Measurements from ENCODE around the gene TMEM109.
A peak's percentile ranks its signal among the peaks of the same experiment; 100 is the strongest.

The TMEM109 gene

DNA sequence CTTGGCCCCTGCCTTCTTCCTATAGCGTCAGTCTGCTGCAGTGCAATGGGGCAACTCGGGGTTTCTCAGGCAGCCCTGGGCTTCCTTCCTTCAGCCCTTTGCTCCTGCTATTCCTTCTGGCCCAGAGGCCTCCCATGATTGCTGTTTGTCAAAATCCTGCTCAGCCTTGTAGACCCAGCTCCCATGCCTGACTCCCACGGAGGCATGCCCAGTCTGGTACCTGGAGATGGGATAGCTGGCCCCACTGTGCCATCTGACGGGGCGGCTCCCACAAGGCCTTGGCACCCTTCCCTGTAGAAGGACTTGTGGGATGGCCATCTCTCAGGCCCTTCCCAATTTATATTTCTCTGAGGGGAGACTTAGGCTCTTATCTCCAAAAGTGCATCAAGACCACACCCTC is 56.9 kb downstream of the TMEM109 start:
- no peak overlapping the region for H3K4me2 ChIP-seq (ENCODE audit: insufficient read depth, low read length, poor library complexity, severe bottlenecking)
- H3K36me3 ChIP-seq (replicated peaks in 1 of 2; ENCODE audit: control insufficient read depth in 2 of 2, insufficient read depth in 2 of 2, low read length in 2 of 2) = no peaks in the 10 kb centered on the region
- DNase-seq (ENCODE audit: low spot score) = no peak
- no peak overlapping the region for H4K91ac ChIP-seq (ENCODE audit: low read depth, low read length, poor library complexity)
- H3K4me3 ChIP-seq (ENCODE audit: low read length in 2 of 2) = no peak overlapping the region
- WGBS, 2 donors (ENCODE audit: extremely low coverage in 2 of 2, insufficient read length in 2 of 2, insufficient replicate concordance in 1 of 2) = no CpG with 5 or more reads among the region's 5 CpGs
- peak overlapping the region; percentile 16 for H2BK5ac ChIP-seq (ENCODE audit: low read length)
- no peak overlapping the region for H3K18ac ChIP-seq (ENCODE audit: low read length)
- peaks cover 0 to 2% of the 10 kb centered on the region in 2 donors for H3K9me3 ChIP-seq (replicated peaks in 1 of 2; ENCODE audit: control insufficient read depth in 2 of 2, insufficient read depth in 1 of 2, low read depth in 1 of 2, low read length in 2 of 2)
- H2BK120ac ChIP-seq (ENCODE audit: low read depth, low read length) = peak overlapping the region; percentile 73
- H4K8ac ChIP-seq (ENCODE audit: low read depth, low read length) = no peak overlapping the region
- H2BK15ac ChIP-seq (ENCODE audit: low read length) = no peak overlapping the region
- no peak overlapping the region for H3K14ac ChIP-seq (ENCODE audit: low read length)
- H3K9ac ChIP-seq (ENCODE audit: low read depth, low read length, poor library complexity) = no peak overlapping the region
- no peaks in the 10 kb centered on the region for H3K79me1 ChIP-seq (ENCODE audit: low read depth, low read length)
- no peak overlapping the region for H3K4ac ChIP-seq (ENCODE audit: low read length)
- no peak overlapping the region for H2BK12ac ChIP-seq (ENCODE audit: low read length)
- no peak overlapping the region for H2AFZ ChIP-seq (ENCODE audit: low read length)
- H3K27ac ChIP-seq (replicated peaks; ENCODE audit: low read length) = no peak overlapping the region
- H3K23ac ChIP-seq (ENCODE audit: low read depth, low read length, poor library complexity) = no peak overlapping the region
- H3K4me1 ChIP-seq (ENCODE audit: control insufficient read depth in 2 of 2, insufficient read depth in 1 of 2, low read depth in 1 of 2, low read length in 2 of 2) = peaks cover 0 to 3% of the 10 kb centered on the region in 2 donors
- H2AK5ac ChIP-seq (ENCODE audit: low read depth, low read length) = peak overlapping the region; percentile 60
- H3K27me3 ChIP-seq (ENCODE audit: control insufficient read depth in 3 of 3, insufficient read depth in 3 of 3, low read depth in 1 of 3, low read length in 3 of 3) = peaks cover 0 to 48% (median 2%) of the 10 kb centered on the region in 3 experiments

DNA sequence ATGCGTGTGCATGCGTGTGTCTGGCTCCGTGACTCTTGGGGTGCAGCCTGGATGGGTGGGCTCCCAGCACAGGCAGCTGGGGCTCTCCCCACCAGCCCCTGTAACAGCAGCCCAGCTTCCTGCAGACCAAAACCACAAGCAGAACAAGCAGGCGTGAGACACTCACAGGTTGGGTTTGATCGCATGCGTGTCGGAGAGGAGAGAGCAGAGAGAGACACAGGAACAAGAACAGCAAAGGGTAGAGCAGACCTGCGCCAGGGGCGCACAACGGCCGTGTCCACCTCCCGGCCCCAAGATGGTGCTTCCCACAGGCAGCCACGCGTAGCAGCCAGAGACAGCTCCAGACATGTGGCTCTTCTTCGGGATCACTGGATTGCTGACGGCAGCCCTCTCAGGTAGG is 57.6 kb downstream of the TMEM109 start, which contains the start of gene CD6:
Gene CD6 (plus strand): TSS at position 161 of the 400 bp plus-strand sequence. CDS start 186 bp downstream, at position 347.
- Histone ChIP-seq H3K36me3 (replicated peaks in 1 of 2; ENCODE audit: control insufficient read depth in 2 of 2, insufficient read depth in 2 of 2, low read length in 2 of 2) (no peaks in the 10 kb centered on the region), H3K4ac (ENCODE audit: low read length) (no peak within 1 kb of the TSS), H2BK120ac (ENCODE audit: low read depth, low read length) (peak within 1 kb of the TSS; percentile 73), H2AFZ (ENCODE audit: low read length) (no peak within 1 kb of the TSS), H2AK5ac (ENCODE audit: low read depth, low read length) (peak within 1 kb of the TSS; percentile 60), H3K4me2 (ENCODE audit: insufficient read depth, low read length, poor library complexity, severe bottlenecking) (no peak within 1 kb of the TSS), H3K9me3 (replicated peaks in 1 of 2; ENCODE audit: control insufficient read depth in 2 of 2, insufficient read depth in 1 of 2, low read depth in 1 of 2, low read length in 2 of 2) (peaks cover 0 to 2% of the 10 kb centered on the region in 2 donors), H3K14ac (ENCODE audit: low read length) (no peak within 1 kb of the TSS), H3K27me3 (ENCODE audit: control insufficient read depth in 3 of 3, insufficient read depth in 3 of 3, low read depth in 1 of 3, low read length in 3 of 3) (peaks cover 0 to 43% (median 2%) of the 10 kb centered on the region in 3 experiments), H2BK12ac (ENCODE audit: low read length) (no peak within 1 kb of the TSS), H3K9ac (ENCODE audit: low read depth, low read length, poor library complexity) (no peak within 1 kb of the TSS), H3K27ac (replicated peaks; ENCODE audit: low read length) (no peak within 1 kb of the TSS), H3K4me1 (ENCODE audit: control insufficient read depth in 2 of 2, insufficient read depth in 1 of 2, low read depth in 1 of 2, low read length in 2 of 2) (peaks cover 0 to 3% of the 10 kb centered on the region in 2 donors), H3K4me3 (ENCODE audit: low read length in 2 of 2) (peak within 1 kb of the TSS in 1 of 2 donors; percentile 9), H4K8ac (ENCODE audit: low read depth, low read length) (no peak within 1 kb of the TSS), H3K79me1 (ENCODE audit: low read depth, low read length) (no peaks in the 10 kb centered on the region), H3K18ac (ENCODE audit: low read length) (peak within 1 kb of the TSS; percentile 53), H2BK5ac (ENCODE audit: low read length) (peak within 1 kb of the TSS; percentile 16), H3K23ac (ENCODE audit: low read depth, low read length, poor library complexity) (peak within 1 kb of the TSS; percentile 6), H2BK15ac (ENCODE audit: low read length) (no peak within 1 kb of the TSS), H4K91ac (ENCODE audit: low read depth, low read length, poor library complexity) (peak within 1 kb of the TSS; percentile 20)
- no CpG with 5 or more reads among the region's 16 CpGs for WGBS, 2 donors (ENCODE audit: extremely low coverage in 2 of 2, insufficient read length in 2 of 2, insufficient replicate concordance in 1 of 2)
- no peak for DNase-seq (ENCODE audit: low spot score)

DNA sequence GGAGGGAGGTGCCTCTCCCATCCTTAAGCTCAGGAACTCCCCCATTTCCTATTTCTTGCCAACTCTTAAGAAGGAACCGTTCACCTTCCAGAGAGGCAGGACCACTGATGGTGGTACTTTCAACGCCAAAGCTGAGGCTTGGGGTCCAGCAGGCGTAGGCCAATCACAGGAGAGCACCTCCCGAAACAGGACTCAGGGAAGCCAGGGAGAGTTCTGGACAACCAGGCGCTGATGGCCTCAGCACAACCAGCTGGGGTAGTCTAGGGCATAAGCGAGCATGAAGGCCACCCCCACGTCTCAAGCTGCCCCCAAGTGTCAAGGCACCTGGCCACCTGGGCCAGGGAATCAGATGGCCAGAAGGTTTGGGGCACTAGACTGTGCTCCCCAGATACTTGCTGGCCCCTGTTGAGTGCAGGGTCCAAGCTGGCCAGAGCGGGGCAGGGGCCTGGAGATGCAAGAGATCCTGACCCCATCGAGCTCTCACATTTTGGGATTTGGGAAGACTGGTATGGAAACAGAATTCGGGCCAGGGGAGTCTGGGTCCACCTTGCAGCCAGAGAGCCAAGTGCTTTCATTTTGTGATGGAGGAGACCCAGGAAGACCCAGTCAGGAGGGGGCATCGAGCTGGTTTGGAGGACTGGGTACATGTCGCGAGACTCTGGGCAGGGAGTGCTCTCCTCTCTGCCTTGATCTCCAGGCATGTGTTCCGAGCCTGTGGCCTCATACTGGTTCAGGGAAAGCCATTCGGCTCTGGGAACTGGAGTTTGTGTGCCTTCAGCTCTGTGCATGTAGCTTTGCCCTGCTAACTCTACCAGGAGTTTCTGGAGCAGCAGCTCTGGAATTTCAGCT is 58.4 kb downstream of the TMEM109 start:
- no peak overlapping the region for H3K4ac ChIP-seq (ENCODE audit: low read length)
- H3K4me1 ChIP-seq (ENCODE audit: control insufficient read depth in 2 of 2, insufficient read depth in 1 of 2, low read depth in 1 of 2, low read length in 2 of 2) = peaks cover 0 to 3% of the 10 kb centered on the region in 2 donors
- no peak overlapping the region for H4K8ac ChIP-seq (ENCODE audit: low read depth, low read length)
- H3K27ac ChIP-seq (replicated peaks; ENCODE audit: low read length) = no peak overlapping the region
- H3K9me3 ChIP-seq (replicated peaks in 1 of 2; ENCODE audit: control insufficient read depth in 2 of 2, insufficient read depth in 1 of 2, low read depth in 1 of 2, low read length in 2 of 2) = no peaks in the 10 kb centered on the region
- peak overlapping the region; percentile 6 for H3K23ac ChIP-seq (ENCODE audit: low read depth, low read length, poor library complexity)
- no peak overlapping the region for H2AFZ ChIP-seq (ENCODE audit: low read length)
- WGBS, 2 donors (ENCODE audit: extremely low coverage in 2 of 2, insufficient read length in 2 of 2, insufficient replicate concordance in 1 of 2) = no CpG with 5 or more reads among the region's 15 CpGs
- peak overlapping the region in 1 of 2 donors; percentile 9 for H3K4me3 ChIP-seq (ENCODE audit: low read length in 2 of 2)
- H3K14ac ChIP-seq (ENCODE audit: low read length) = no peak overlapping the region
- no peak overlapping the region for H2BK5ac ChIP-seq (ENCODE audit: low read length)
- peaks cover 0 to 40% (median 0%) of the 10 kb centered on the region in 3 experiments for H3K27me3 ChIP-seq (ENCODE audit: control insufficient read depth in 3 of 3, insufficient read depth in 3 of 3, low read depth in 1 of 3, low read length in 3 of 3)
- no peak for DNase-seq (ENCODE audit: low spot score)
- no peaks in the 10 kb centered on the region for H3K36me3 ChIP-seq (replicated peaks in 1 of 2; ENCODE audit: control insufficient read depth in 2 of 2, insufficient read depth in 2 of 2, low read length in 2 of 2)
- H3K4me2 ChIP-seq (ENCODE audit: insufficient read depth, low read length, poor library complexity, severe bottlenecking) = no peak overlapping the region
- H2BK12ac ChIP-seq (ENCODE audit: low read length) = no peak overlapping the region
- H2BK120ac ChIP-seq (ENCODE audit: low read depth, low read length) = no peak overlapping the region
- no peak overlapping the region for H2BK15ac ChIP-seq (ENCODE audit: low read length)
- no peaks in the 10 kb centered on the region for H3K79me1 ChIP-seq (ENCODE audit: low read depth, low read length)
- peak overlapping the region; percentile 20 for H4K91ac ChIP-seq (ENCODE audit: low read depth, low read length, poor library complexity)
- H2AK5ac ChIP-seq (ENCODE audit: low read depth, low read length) = no peak overlapping the region
- H3K9ac ChIP-seq (ENCODE audit: low read depth, low read length, poor library complexity) = no peak overlapping the region
- peak overlapping the region; percentile 8 for H3K18ac ChIP-seq (ENCODE audit: low read length)

Data from neuronal stem cell (in vitro differentiated cells).